IMR-90 (cell line): Measurements from ENCODE around the gene PM20D2. TPM values are rescaled to one million over a fixed set of nuclear protein-coding genes. Genes with fewer than 3 reads are reported as not detected.

Experiments
- ATAC-seq: fragments of 200-7000 bp; cut with Tn5 transposase; 2 replicates; pipeline ENCODE4 v1.9.1; 2020; ENCODE audit warnings: low read depth, mild to moderate bottlenecking, moderate library complexity
- BruUV-seq: library from RNA; stranded (reverse); fragments of 400-500 nt; replicated peaks from 2 replicates; lab custom pipeline; 2021; lab: Mats Ljungman, UMichigan
- CTCF ChIA-PET: fragments of 300-600 bp; formaldehyde crosslinking; extraction: SDS; loops from one replicate; lab custom pipeline; 2021; ENCODE audit warnings: antibody characterized with exemption; lab: Yijun Ruan, JAX
- POLR2A ChIA-PET: fragments of 300-600 bp; sonication (Branson Sonifier 250); formaldehyde crosslinking; loops from one replicate; lab custom pipeline; 2022; ENCODE audit warnings: antibody characterized with exemption; ENCODE audit not compliant: unreplicated experiment; lab: Charles Lee
- DNase-seq: peaks from one replicate; pipeline ENCODE4 v3.0.0; 2013
- H2AFZ ChIP-seq: replicated peaks from 2 replicates; pipeline ENCODE3; 2013; ENCODE audit warnings: low read length, mild to moderate bottlenecking; ENCODE audit not compliant: poor library complexity
- H2AK5ac ChIP-seq: 2 replicates; pipeline ENCODE4 v1.6.1; 2013; ENCODE audit warnings: low read depth, low read length, inconsistent platforms
- H2AK9ac ChIP-seq: replicated peaks from 2 replicates; pipeline ENCODE3; 2013; ENCODE audit warnings: mild to moderate bottlenecking, low read depth, low read length, moderate library complexity; ENCODE audit not compliant: poor library complexity
- H2BK120ac ChIP-seq: 2 replicates; pipeline ENCODE4 v1.6.1; 2013; ENCODE audit warnings: low read depth, low read length, inconsistent platforms
- H2BK15ac ChIP-seq: 3 replicates; pipeline ENCODE4 v1.6.1; 2013; ENCODE audit warnings: low read depth, low read length, inconsistent platforms
- H2BK20ac ChIP-seq: 2 replicates; pipeline ENCODE4 v1.6.1; 2013; ENCODE audit warnings: low read depth, mild to moderate bottlenecking, inconsistent platforms, low read length, moderate library complexity
- H2BK5ac ChIP-seq: 2 replicates; pipeline ENCODE4 v1.6.1; 2013; ENCODE audit warnings: mild to moderate bottlenecking, low read depth, low read length, inconsistent platforms; ENCODE audit not compliant: poor library complexity, severe bottlenecking
- H3K14ac ChIP-seq: replicated peaks from 2 replicates; pipeline ENCODE4 v1.6.1; 2013; ENCODE audit warnings: low read depth, low read length, inconsistent platforms
- H3K18ac ChIP-seq: 2 replicates; pipeline ENCODE4 v1.6.1; 2013; ENCODE audit warnings: low read depth, low read length, control low read depth
- H3K23ac ChIP-seq: 2 replicates; pipeline ENCODE4 v1.6.1; 2013; ENCODE audit warnings: low read depth, low read length, inconsistent platforms
- H3K27ac ChIP-seq: 2 replicates; pipeline ENCODE4 v1.5.1; 2013; ENCODE audit warnings: mild to moderate bottlenecking, control low read depth, low read length; ENCODE audit not compliant: insufficient read depth
- H3K27me3 ChIP-seq: 2 replicates; pipeline ENCODE4 v1.6.1; 2013; ENCODE audit warnings: low read length; ENCODE audit not compliant: control insufficient read depth, insufficient read depth
- H3K36me3 ChIP-seq: 2 replicates; pipeline ENCODE4 v1.6.1; 2013; ENCODE audit warnings: low read length, mixed read lengths; ENCODE audit not compliant: control insufficient read depth, insufficient read depth
- H3K4ac ChIP-seq: 2 replicates; pipeline ENCODE4 v1.6.1; 2013; ENCODE audit warnings: low read depth, low read length, inconsistent platforms
- H3K4me1 ChIP-seq: 2 replicates; pipeline ENCODE4 v1.6.1; 2013; ENCODE audit warnings: low read length, mixed read lengths; ENCODE audit not compliant: control insufficient read depth, insufficient read depth
- H3K4me2 ChIP-seq: 2 replicates; pipeline ENCODE4 v1.6.1; 2013; ENCODE audit warnings: low read depth, mild to moderate bottlenecking, control low read depth, low read length, moderate library complexity
- H3K4me3 ChIP-seq: 2 replicates; pipeline ENCODE4 v1.5.1; 2013; ENCODE audit warnings: low read depth, mild to moderate bottlenecking, control low read depth, low read length, moderate library complexity; ENCODE audit not compliant: insufficient read depth
- H3K56ac ChIP-seq: 2 replicates; pipeline ENCODE4 v1.6.1; 2013; ENCODE audit warnings: low read length, inconsistent platforms; ENCODE audit not compliant: insufficient read depth; ENCODE audit errors: extremely low read depth
- H3K79me1 ChIP-seq, 2 experiments: 2 replicates each; pipeline ENCODE4 v1.6.1; 2013; ENCODE audit warnings: low read length in 2 of 2, inconsistent platforms in 1 of 2, low read depth in 1 of 2
- H3K9ac ChIP-seq: 2 replicates; pipeline ENCODE4 v1.6.1; 2013; ENCODE audit warnings: low read depth, low read length, control low read depth
- H3K9me1 ChIP-seq: 2 replicates; pipeline ENCODE4 v1.6.1; 2013; ENCODE audit warnings: low read length, inconsistent platforms; ENCODE audit not compliant: insufficient read depth
- H3K9me3 ChIP-seq: 2 replicates; pipeline ENCODE4 v1.6.1; 2013; ENCODE audit warnings: low read length; ENCODE audit not compliant: control insufficient read depth, insufficient read depth
- H4K20me1 ChIP-seq: 2 replicates; pipeline ENCODE4 v1.6.1; 2013; ENCODE audit warnings: low read length, inconsistent platforms; ENCODE audit not compliant: insufficient read depth
- H4K5ac ChIP-seq: 2 replicates; pipeline ENCODE4 v1.6.1; 2013; ENCODE audit warnings: mild to moderate bottlenecking, low read depth, low read length, control low read depth
- H4K8ac ChIP-seq, 2 experiments: 2 replicates each; pipeline ENCODE4 v1.6.1; 2013; ENCODE audit warnings: low read depth in 2 of 2, low read length in 2 of 2, control low read depth in 1 of 2, inconsistent platforms in 1 of 2
- H4K91ac ChIP-seq: 2 replicates; pipeline ENCODE4 v1.6.1; 2013; ENCODE audit warnings: low read depth, low read length, inconsistent platforms; ENCODE audit not compliant: insufficient read depth
- BHLHE40 ChIP-seq: fragments of 150-350 bp; IDR thresholded peaks from 2 replicates; pipeline ENCODE4 v1.6.1; 2016; ENCODE audit warnings: mild to moderate bottlenecking, low read depth, low read length
- CEBPB ChIP-seq: IDR thresholded peaks from 2 replicates; pipeline ENCODE4 v1.6.1; 2012; ENCODE audit warnings: low read depth, low read length, improper control_type of control experiment
- CHD1 ChIP-seq: IDR thresholded peaks from 2 replicates; pipeline ENCODE4 v1.6.1; 2012; ENCODE audit warnings: low read depth, low read length, improper control_type of control experiment
- FOS ChIP-seq: fragments of 150-350 bp; IDR thresholded peaks from 2 replicates; pipeline ENCODE4 v1.6.1; 2016; ENCODE audit warnings: low read depth, low read length
- MAFK ChIP-seq: IDR thresholded peaks from 2 replicates; pipeline ENCODE4 v1.6.1; 2012; ENCODE audit warnings: low read depth, low read length, improper control_type of control experiment
- MAZ ChIP-seq: IDR thresholded peaks from 2 replicates; pipeline ENCODE4 v1.6.1; 2012; ENCODE audit warnings: low read depth, mild to moderate bottlenecking, low read length, improper control_type of control experiment, moderate library complexity, borderline replicate concordance
- MXI1 ChIP-seq: IDR thresholded peaks from 2 replicates; pipeline ENCODE4 v1.6.1; 2012; ENCODE audit warnings: low read depth, mild to moderate bottlenecking, low read length, moderate library complexity, borderline replicate concordance
- NFE2L2 ChIP-seq: fragments of 150-350 bp; IDR thresholded peaks from 2 replicates; pipeline ENCODE4 v1.6.1; 2016; ENCODE audit warnings: low read depth, mild to moderate bottlenecking, low read length
- POLR2A ChIP-seq: IDR thresholded peaks from 2 replicates; pipeline ENCODE4 v1.6.1; 2012; ENCODE audit warnings: mild to moderate bottlenecking, low read depth, low read length
- RAD21 ChIP-seq: IDR thresholded peaks from 2 replicates; pipeline ENCODE4 v1.6.1; 2012; ENCODE audit warnings: low read length, improper control_type of control experiment
- RCOR1 ChIP-seq: IDR thresholded peaks from 2 replicates; pipeline ENCODE4 v1.6.1; 2012; ENCODE audit warnings: mild to moderate bottlenecking, low read length, improper control_type of control experiment; ENCODE audit not compliant: insufficient replicate concordance
- RFX5 ChIP-seq: IDR thresholded peaks from 2 replicates; pipeline ENCODE4 v1.8.0; 2012; ENCODE audit warnings: low read depth, mild to moderate bottlenecking, low read length, moderate library complexity
- SMC3 ChIP-seq: fragments of 150-350 bp; IDR thresholded peaks from 2 replicates; pipeline ENCODE4 v1.6.1; 2016; ENCODE audit warnings: low read depth, mild to moderate bottlenecking, antibody characterized with exemption, low read length, moderate library complexity
- USF2 ChIP-seq: fragments of 150-350 bp; IDR thresholded peaks from 2 replicates; pipeline ENCODE4 v1.6.1; 2017; ENCODE audit warnings: mild to moderate bottlenecking, antibody characterized with exemption, low read length, low read depth
- WGBS, 2 experiments: methylation state at CpG; one replicate each; pipeline versions ENCODE4 v1.1.5 to v1.1.7; 2013; ENCODE audit warnings: missing lambda C conversion rate in 2 of 2; ENCODE audit not compliant: insufficient read length in 1 of 2; ENCODE audit errors: extremely low coverage in 2 of 2; 5-methylcytosine and 5-hydroxymethylcytosine counted together
- dilution Hi-C: fragments of 300-500 bp; cut with HindIII; formaldehyde crosslinking; loops from one replicate; pipeline ENCODE4 v1.14.3; 2018; ENCODE audit warnings: low sequenced_read_pairs; ENCODE audit not compliant: unreplicated experiment
- in situ Hi-C: fragments of 300-500 bp; cut with MboI; formaldehyde crosslinking; loops from 3 replicates; pipeline ENCODE4 v1.14.3; 2019; ENCODE audit warnings: low sequenced_read_pairs, inconsistent platforms, mixed read lengths
- intact Hi-C: fragments of 100-400 bp; cut with micrococcal nuclease; formaldehyde crosslinking; loops from 2 replicates; pipeline ENCODE4 v1.10.0; 2022
- polyA plus RNA-seq, 3 experiments: library from polyadenylated mRNA; depleted of rRNA; stranded (reverse); fragments of >200 nt; gene quantifications; 2 replicates each; pipeline ENCODE4 v1.2.3, GENCODE V29; 2012; ENCODE audit warnings: low replicate concordance in 1 of 3
- total RNA-seq: library from RNA; depleted of rRNA; stranded (reverse); fragments of >200 nt; gene quantifications from 2 replicates; pipeline ENCODE4 v1.2.3, GENCODE V29; 2012
- TF ChIP-seq, protein P1 (sequence below): conservative IDR thresholded peaks from 2 replicates; pipeline ENCODE4 v1.5.1; 2012; ENCODE audit warnings: mild to moderate bottlenecking, low read depth, low read length, improper control_type of control experiment
- TF ChIP-seq, protein P2 (sequence below): fragments of 150-350 bp; IDR thresholded peaks from 2 replicates; pipeline ENCODE4 v1.6.1; 2016; ENCODE audit warnings: low read depth, mild to moderate bottlenecking, low read length, moderate library complexity, borderline replicate concordance

The PM20D2 gene
- total and polyA plus RNA-seq, 2 of the 4 experiments (the other 2 are of a cell fraction) = 6.0 to 6.5 TPM

DNA sequence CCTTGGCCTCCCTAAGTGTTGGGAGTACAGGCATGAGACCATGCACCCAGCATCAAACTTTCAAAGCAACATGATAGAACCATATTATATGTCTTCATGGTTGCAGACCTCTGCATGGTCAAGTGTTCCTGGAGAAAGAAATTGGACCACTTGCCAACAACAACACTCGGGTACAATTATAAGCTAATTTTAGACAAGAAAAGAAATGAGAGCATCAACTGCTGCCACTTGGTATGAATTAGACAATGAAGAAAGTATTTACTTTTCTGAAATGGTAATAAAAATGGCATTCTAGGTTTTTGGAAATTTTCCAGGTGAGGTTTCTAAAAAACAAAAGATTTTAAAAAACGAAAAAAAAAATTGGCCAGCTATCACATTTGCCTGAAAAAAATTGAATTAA, 7.7 kb upstream of the PM20D2 start:
- Histone ChIP-seq H3K14ac (no peak overlapping the region), H2BK20ac (no peak overlapping the region), H4K5ac (no peak overlapping the region), H4K8ac (no peak overlapping the region), H3K23ac (peak overlapping the region; percentile 49; the same call in 1 of the 2 replicates), H2BK5ac (no peak overlapping the region), H3K56ac (no peak overlapping the region), H3K36me3 (no peaks in the 10 kb centered on the region), H4K20me1 (no peaks in the 10 kb centered on the region), H2BK120ac (no peak overlapping the region), H3K27me3 (no peaks in the 10 kb centered on the region), H2BK15ac (no peak overlapping the region), H2AK9ac (no peak overlapping the region), H2AFZ (no peak overlapping the region), H3K79me1 (no peaks in the 10 kb centered on the region), H3K9me1 (peaks cover 7% of the 10 kb centered on the region), H3K4me2 (no peak overlapping the region), H3K9me3 (no peaks in the 10 kb centered on the region), H3K27ac (no peak overlapping the region), H2AK5ac (no peak overlapping the region), H3K4ac (no peak overlapping the region), H3K4me3 (no peak overlapping the region), H4K91ac (no peak overlapping the region), H3K4me1 (peaks cover 12% of the 10 kb centered on the region), H3K9ac (no peak overlapping the region), H3K18ac (no peak overlapping the region)
- DNase-seq (no peak), ATAC-seq (no peak)
- TF ChIP-seq RFX5 (no peak), SMC3 (no peak), MXI1 (no peak), USF2 (no peak), FOS (no peak), RAD21 (no peak), MAFK (no peak), POLR2A (no peak), NFE2L2 (no peak), CHD1 (no peak), CEBPB (no peak), MAZ (no peak), RCOR1 (no peak), BHLHE40 (no peak)
- TF ChIP-seq, protein P1, sequence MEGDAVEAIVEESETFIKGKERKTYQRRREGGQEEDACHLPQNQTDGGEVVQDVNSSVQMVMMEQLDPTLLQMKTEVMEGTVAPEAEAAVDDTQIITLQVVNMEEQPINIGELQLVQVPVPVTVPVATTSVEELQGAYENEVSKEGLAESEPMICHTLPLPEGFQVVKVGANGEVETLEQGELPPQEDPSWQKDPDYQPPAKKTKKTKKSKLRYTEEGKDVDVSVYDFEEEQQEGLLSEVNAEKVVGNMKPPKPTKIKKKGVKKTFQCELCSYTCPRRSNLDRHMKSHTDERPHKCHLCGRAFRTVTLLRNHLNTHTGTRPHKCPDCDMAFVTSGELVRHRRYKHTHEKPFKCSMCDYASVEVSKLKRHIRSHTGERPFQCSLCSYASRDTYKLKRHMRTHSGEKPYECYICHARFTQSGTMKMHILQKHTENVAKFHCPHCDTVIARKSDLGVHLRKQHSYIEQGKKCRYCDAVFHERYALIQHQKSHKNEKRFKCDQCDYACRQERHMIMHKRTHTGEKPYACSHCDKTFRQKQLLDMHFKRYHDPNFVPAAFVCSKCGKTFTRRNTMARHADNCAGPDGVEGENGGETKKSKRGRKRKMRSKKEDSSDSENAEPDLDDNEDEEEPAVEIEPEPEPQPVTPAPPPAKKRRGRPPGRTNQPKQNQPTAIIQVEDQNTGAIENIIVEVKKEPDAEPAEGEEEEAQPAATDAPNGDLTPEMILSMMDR = no peak
- TF ChIP-seq, protein P2, sequence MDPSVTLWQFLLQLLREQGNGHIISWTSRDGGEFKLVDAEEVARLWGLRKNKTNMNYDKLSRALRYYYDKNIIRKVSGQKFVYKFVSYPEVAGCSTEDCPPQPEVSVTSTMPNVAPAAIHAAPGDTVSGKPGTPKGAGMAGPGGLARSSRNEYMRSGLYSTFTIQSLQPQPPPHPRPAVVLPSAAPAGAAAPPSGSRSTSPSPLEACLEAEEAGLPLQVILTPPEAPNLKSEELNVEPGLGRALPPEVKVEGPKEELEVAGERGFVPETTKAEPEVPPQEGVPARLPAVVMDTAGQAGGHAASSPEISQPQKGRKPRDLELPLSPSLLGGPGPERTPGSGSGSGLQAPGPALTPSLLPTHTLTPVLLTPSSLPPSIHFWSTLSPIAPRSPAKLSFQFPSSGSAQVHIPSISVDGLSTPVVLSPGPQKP = no peak
- BruUV-seq = no TSS peak
- POLR2A ChIA-PET = no interaction called here
- in situ Hi-C loops = loop anchor here (25.0 kb wide), 1 partner anchor 224 kb away; the partner anchor contains the start of gene UBE2J1
- intact Hi-C loops = no loop called here
- CTCF ChIA-PET = no interaction called here
- dilution Hi-C loops = no loop called here
- WGBS, 2 experiments = no CpG with 5 or more reads among the region's 2 CpGs
